Measurements from ENCODE around the gene C1orf56. TPM values are rescaled to one million over a fixed set of nuclear protein-coding genes. Genes with fewer than 3 reads are reported as not detected.
A peak's percentile ranks its signal among the peaks of the same experiment; 100 is the strongest.

C1orf56 gene
- polyA plus RNA-seq (2013) = 1.00 and 1.1 TPM in 2 replicates

DNA sequence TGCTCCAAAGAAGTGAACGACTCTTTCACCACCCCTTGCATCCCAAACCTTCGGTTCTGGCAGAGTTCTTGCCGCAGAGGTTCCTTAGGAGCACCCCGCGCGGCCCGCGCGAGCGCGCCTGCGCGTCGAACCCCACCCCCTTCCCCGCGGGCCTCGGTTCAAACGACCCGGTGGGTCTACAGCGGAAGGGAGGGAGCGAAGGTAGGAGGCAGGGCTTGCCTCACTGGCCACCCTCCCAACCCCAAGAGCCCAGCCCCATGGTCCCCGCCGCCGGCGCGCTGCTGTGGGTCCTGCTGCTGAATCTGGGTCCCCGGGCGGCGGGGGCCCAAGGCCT, at the start of gene C1orf56:
TSS of gene C1orf56 (plus strand) at position 161 of the 334 bp plus-strand sequence. CDS start at position 258, 97 bp downstream.
- Histone ChIP-seq H3K36me3 (ENCODE audit: control insufficient read depth in 1 of 2, insufficient read depth in 2 of 2, low read length in 2 of 2) (peaks cover 2 to 12% of the 10 kb centered on the region in 2 experiments), H3K4me2 (ENCODE audit: low read length) (peak within 1 kb of the TSS; percentile 88), H3K4ac (ENCODE audit: low read depth, low read length) (peak within 1 kb of the TSS; percentile 49), H3K23ac (ENCODE audit: low read length) (no peak within 1 kb of the TSS), H2BK120ac (ENCODE audit: insufficient read depth, low read length, poor library complexity) (peak within 1 kb of the TSS; percentile 40), H3K27ac (ENCODE audit: low read depth, low read length) (peak within 1 kb of the TSS; percentile 63), H2BK12ac (ENCODE audit: low read length) (no peak within 1 kb of the TSS), H3K18ac (ENCODE audit: low read length) (peak within 1 kb of the TSS; percentile 58), H4K8ac (ENCODE audit: low read depth, low read length) (peak within 1 kb of the TSS; percentile 88), H2AFZ (ENCODE audit: insufficient read depth, low read length, poor library complexity) (peak within 1 kb of the TSS; percentile 58), H3K79me2 (ENCODE audit: control insufficient read depth, insufficient read depth, low read length, poor library complexity) (peaks cover 7% of the 10 kb centered on the region), H4K12ac (ENCODE audit: low read depth, low read length) (peak within 1 kb of the TSS; percentile 68), H3K27me3 (ENCODE audit: insufficient read depth, low read length) (no peaks in the 10 kb centered on the region), H3K4me3 (ENCODE audit: low read depth, low read length) (peak within 1 kb of the TSS; percentile 75), H3K79me1 (ENCODE audit: low read length) (peaks cover 8% of the 10 kb centered on the region), H3K9ac (ENCODE audit: low read length) (peak within 1 kb of the TSS; percentile 72), H3K9me3 (ENCODE audit: insufficient read depth, low read depth, low read length) (peaks cover 2% of the 10 kb centered on the region), H2BK5ac (ENCODE audit: low read depth, low read length, poor library complexity) (peak within 1 kb of the TSS; percentile 66), H2AK5ac (ENCODE audit: low read length) (peak within 1 kb of the TSS; percentile 81), H3K4me1 (ENCODE audit: control insufficient read depth in 1 of 2, insufficient read depth in 2 of 2, low read length in 2 of 2) (peaks cover 2 to 5% of the 10 kb centered on the region in 2 experiments), H4K91ac (ENCODE audit: low read depth, low read length) (peak within 1 kb of the TSS; percentile 71), H3K14ac (ENCODE audit: low read length) (peak within 1 kb of the TSS; percentile 80)
- WGBS (ENCODE audit: extremely low coverage, insufficient coverage, insufficient read length) = no CpG with 5 or more reads among the region's 29 CpGs
- peak; percentile 68 to 74 for DNase-seq

- H3K79me1 ChIP-seq (ENCODE audit: low read length) = no peaks in the 10 kb centered on the region
- H3K14ac ChIP-seq (ENCODE audit: low read length) = no peak overlapping the region
- no peak overlapping the region for H3K27ac ChIP-seq (ENCODE audit: low read depth, low read length)
- H3K79me2 ChIP-seq (ENCODE audit: control insufficient read depth, insufficient read depth, low read length, poor library complexity) = no peaks in the 10 kb centered on the region
- H3K23ac ChIP-seq (ENCODE audit: low read length) = no peak overlapping the region
- H3K4me1 ChIP-seq (ENCODE audit: control insufficient read depth in 1 of 2, insufficient read depth in 2 of 2, low read length in 2 of 2) = no peaks in the 10 kb centered on the region
- H2BK12ac ChIP-seq (ENCODE audit: low read length) = no peak overlapping the region
- no peak overlapping the region for H4K91ac ChIP-seq (ENCODE audit: low read depth, low read length)
- peaks cover 2% of the 10 kb centered on the region in 2 experiments for H3K36me3 ChIP-seq (ENCODE audit: control insufficient read depth in 1 of 2, insufficient read depth in 2 of 2, low read length in 2 of 2)
- H3K9me3 ChIP-seq (ENCODE audit: insufficient read depth, low read depth, low read length) = no peaks in the 10 kb centered on the region
- no peak overlapping the region for H3K4me2 ChIP-seq (ENCODE audit: low read length)
- no peak overlapping the region for H3K18ac ChIP-seq (ENCODE audit: low read length)
- no CpG with 5 or more reads among the region's 5 CpGs for WGBS (ENCODE audit: extremely low coverage, insufficient coverage, insufficient read length)
- H4K12ac ChIP-seq (ENCODE audit: low read depth, low read length) = no peak overlapping the region
- no peaks in the 10 kb centered on the region for H3K27me3 ChIP-seq (ENCODE audit: insufficient read depth, low read length)
- no peak overlapping the region for H2BK120ac ChIP-seq (ENCODE audit: insufficient read depth, low read length, poor library complexity)
- H3K9ac ChIP-seq (ENCODE audit: low read length) = no peak overlapping the region
- H3K4ac ChIP-seq (ENCODE audit: low read depth, low read length) = no peak overlapping the region
- H4K8ac ChIP-seq (ENCODE audit: low read depth, low read length) = no peak overlapping the region
- H2AFZ ChIP-seq (ENCODE audit: insufficient read depth, low read length, poor library complexity) = no peak overlapping the region
- no peak overlapping the region for H2AK5ac ChIP-seq (ENCODE audit: low read length)
- no peak for DNase-seq
- no peak overlapping the region for H3K4me3 ChIP-seq (ENCODE audit: low read depth, low read length)
- no peak overlapping the region for H2BK5ac ChIP-seq (ENCODE audit: low read depth, low read length, poor library complexity)
Measured at GRCh38 chr1:150997949-150998348, 49.6 kb upstream of the C1orf56 start.

DNA sequence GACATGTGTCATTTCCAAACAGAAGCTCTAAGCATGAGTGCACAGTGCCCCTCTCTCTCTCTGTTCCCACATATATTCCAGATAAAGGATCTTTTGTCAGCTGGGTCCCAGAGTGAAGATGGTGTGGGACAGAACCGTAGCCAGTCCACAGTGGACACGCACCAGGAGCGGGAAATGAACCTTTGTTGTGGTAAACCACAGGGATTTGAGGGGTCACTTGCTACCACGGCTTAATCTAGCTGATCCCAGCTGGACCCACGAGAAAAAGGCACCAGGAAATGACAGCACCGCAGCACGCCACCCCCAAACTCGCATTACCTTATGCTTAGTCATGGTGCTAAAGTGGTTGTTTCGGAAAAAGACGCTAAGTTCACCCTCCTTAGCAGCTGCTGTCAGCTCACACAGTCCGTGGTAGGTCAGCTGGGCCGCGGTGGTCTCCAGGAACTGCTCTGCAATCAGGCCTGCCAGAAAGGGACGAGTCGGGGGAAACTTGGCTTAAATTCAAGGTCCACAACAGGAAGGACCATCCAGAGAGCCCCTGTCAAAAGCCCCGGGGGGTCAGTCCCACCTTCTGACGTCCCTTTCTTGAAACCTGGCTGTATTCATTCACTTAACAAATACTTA, 48.4 kb upstream of the C1orf56 start:
- Histone ChIP-seq H3K4me3 (ENCODE audit: low read depth, low read length) (no peak overlapping the region), H3K14ac (ENCODE audit: low read length) (no peak overlapping the region), H4K8ac (ENCODE audit: low read depth, low read length) (no peak overlapping the region), H3K36me3 (ENCODE audit: control insufficient read depth in 1 of 2, insufficient read depth in 2 of 2, low read length in 2 of 2) (peaks cover 2% of the 10 kb centered on the region in 2 experiments), H2AFZ (ENCODE audit: insufficient read depth, low read length, poor library complexity) (no peak overlapping the region), H2BK12ac (ENCODE audit: low read length) (no peak overlapping the region), H3K79me2 (ENCODE audit: control insufficient read depth, insufficient read depth, low read length, poor library complexity) (no peaks in the 10 kb centered on the region), H3K23ac (ENCODE audit: low read length) (no peak overlapping the region), H2BK120ac (ENCODE audit: insufficient read depth, low read length, poor library complexity) (no peak overlapping the region), H3K4me2 (ENCODE audit: low read length) (no peak overlapping the region), H3K9me3 (ENCODE audit: insufficient read depth, low read depth, low read length) (no peaks in the 10 kb centered on the region), H3K9ac (ENCODE audit: low read length) (no peak overlapping the region), H4K91ac (ENCODE audit: low read depth, low read length) (no peak overlapping the region), H3K4me1 (ENCODE audit: control insufficient read depth in 1 of 2, insufficient read depth in 2 of 2, low read length in 2 of 2) (no peaks in the 10 kb centered on the region), H3K4ac (ENCODE audit: low read depth, low read length) (no peak overlapping the region), H2AK5ac (ENCODE audit: low read length) (no peak overlapping the region), H3K27me3 (ENCODE audit: insufficient read depth, low read length) (no peaks in the 10 kb centered on the region), H3K79me1 (ENCODE audit: low read length) (no peaks in the 10 kb centered on the region), H3K27ac (ENCODE audit: low read depth, low read length) (no peak overlapping the region), H4K12ac (ENCODE audit: low read depth, low read length) (no peak overlapping the region), H2BK5ac (ENCODE audit: low read depth, low read length, poor library complexity) (no peak overlapping the region), H3K18ac (ENCODE audit: low read length) (no peak overlapping the region)
- no CpG with 5 or more reads among the region's 17 CpGs for WGBS (ENCODE audit: extremely low coverage, insufficient coverage, insufficient read length)
- DNase-seq = no peak

GRCh38 chr1:150999926-151000325, 47.6 kb upstream of the C1orf56 start:
- DNase-seq = no peak
- no peak overlapping the region for H3K23ac ChIP-seq (ENCODE audit: low read length)
- no peak overlapping the region for H2BK5ac ChIP-seq (ENCODE audit: low read depth, low read length, poor library complexity)
- H2BK120ac ChIP-seq (ENCODE audit: insufficient read depth, low read length, poor library complexity) = no peak overlapping the region
- no peaks in the 10 kb centered on the region for H3K9me3 ChIP-seq (ENCODE audit: insufficient read depth, low read depth, low read length)
- H3K4ac ChIP-seq (ENCODE audit: low read depth, low read length) = no peak overlapping the region
- no peak overlapping the region for H4K12ac ChIP-seq (ENCODE audit: low read depth, low read length)
- no peaks in the 10 kb centered on the region for H3K4me1 ChIP-seq (ENCODE audit: control insufficient read depth in 1 of 2, insufficient read depth in 2 of 2, low read length in 2 of 2)
- H3K27me3 ChIP-seq (ENCODE audit: insufficient read depth, low read length) = no peaks in the 10 kb centered on the region
- H3K18ac ChIP-seq (ENCODE audit: low read length) = no peak overlapping the region
- no peak overlapping the region for H2BK12ac ChIP-seq (ENCODE audit: low read length)
- H4K91ac ChIP-seq (ENCODE audit: low read depth, low read length) = no peak overlapping the region
- H2AFZ ChIP-seq (ENCODE audit: insufficient read depth, low read length, poor library complexity) = no peak overlapping the region
- H3K4me3 ChIP-seq (ENCODE audit: low read depth, low read length) = no peak overlapping the region
- no peaks in the 10 kb centered on the region for H3K79me2 ChIP-seq (ENCODE audit: control insufficient read depth, insufficient read depth, low read length, poor library complexity)
- H3K4me2 ChIP-seq (ENCODE audit: low read length) = no peak overlapping the region
- H3K36me3 ChIP-seq (ENCODE audit: control insufficient read depth in 1 of 2, insufficient read depth in 2 of 2, low read length in 2 of 2) = peaks cover 2% of the 10 kb centered on the region in 2 experiments
- H3K79me1 ChIP-seq (ENCODE audit: low read length) = no peaks in the 10 kb centered on the region
- no peak overlapping the region for H3K9ac ChIP-seq (ENCODE audit: low read length)
- H3K27ac ChIP-seq (ENCODE audit: low read depth, low read length) = no peak overlapping the region
- H3K14ac ChIP-seq (ENCODE audit: low read length) = no peak overlapping the region
- H2AK5ac ChIP-seq (ENCODE audit: low read length) = no peak overlapping the region
- no peak overlapping the region for H4K8ac ChIP-seq (ENCODE audit: low read depth, low read length)
- no CpG with 5 or more reads among the region's 2 CpGs for WGBS (ENCODE audit: extremely low coverage, insufficient coverage, insufficient read length)

Data from trophoblast cell (in vitro differentiated cells and primary cell).